ENCODE data around the gene TJP3.

DNA sequence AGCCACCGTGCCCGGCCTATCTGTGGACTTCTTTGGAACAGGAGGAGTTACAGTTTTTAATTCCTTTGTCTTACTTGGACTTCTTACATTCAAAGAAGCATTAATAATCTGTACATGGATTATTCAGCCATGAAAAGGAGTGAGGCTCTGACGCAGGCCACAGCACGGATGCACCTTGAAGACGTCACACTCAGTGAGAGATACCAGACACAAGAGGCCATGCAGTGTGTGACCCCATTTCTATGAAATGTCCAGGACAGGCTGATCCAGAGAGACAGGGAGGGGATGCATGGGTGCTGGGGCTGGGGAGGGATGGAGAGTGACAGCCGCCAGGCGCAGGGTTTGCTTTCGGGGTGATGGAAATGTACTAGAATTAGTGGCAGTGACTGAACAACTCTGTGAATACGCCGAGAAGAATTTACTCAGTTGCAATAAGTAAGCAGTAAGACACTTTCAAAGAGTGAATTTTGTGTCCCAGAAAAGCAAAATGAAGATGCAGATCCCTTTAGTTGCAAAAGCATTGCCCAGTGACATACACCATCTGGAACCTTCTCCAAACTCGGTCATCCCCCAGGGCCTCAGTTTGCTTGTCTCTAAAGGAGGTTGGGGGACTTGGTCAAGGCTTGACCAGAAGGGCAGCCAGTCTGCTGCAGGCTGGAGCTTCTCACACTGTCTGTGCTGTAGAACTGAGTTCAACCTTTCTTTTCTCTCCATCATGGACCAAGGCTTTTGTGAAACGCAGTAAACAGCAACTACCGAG is 33.2 kb upstream of the TJP3 start:
- TF ChIP-seq CTCF (IDR thresholded peaks at IDR 0.05) (no peak), POLR2A (IDR thresholded peaks at IDR 0.05) (no peak), POLR2AphosphoS5 (IDR thresholded peaks at IDR 0.05) (no peak)
